ENCODE measurements around the gene TERB2. TPM values are rescaled to one million over a fixed set of nuclear protein-coding genes. Genes with fewer than 3 reads are reported as not detected.
"Not testable (repeated sequence)": the region's sequence is repeated elsewhere in the genome, so short reads cannot be mapped to it uniquely, and the experiment has no call there.

The TERB2 gene
- total RNA-seq = not detected
- long read RNA-seq = 0 reads

- no peaks in the 10 kb centered on the region for H3K4me1 ChIP-seq
- no peaks in the 10 kb centered on the region for H3K27me3 ChIP-seq
- H3K27ac ChIP-seq = no peak within 1 kb of the TSS
- intact Hi-C loops (cut with DNase I) = no loop called here
- no peaks in the 10 kb centered on the region for H3K36me3 ChIP-seq
- no peaks in the 10 kb centered on the region for H3K9me3 ChIP-seq
- H3K4me3 ChIP-seq = no peak within 1 kb of the TSS
- ATAC-seq = no peak
- no peak for DNase-seq
- TF ChIP-seq, protein P1, sequence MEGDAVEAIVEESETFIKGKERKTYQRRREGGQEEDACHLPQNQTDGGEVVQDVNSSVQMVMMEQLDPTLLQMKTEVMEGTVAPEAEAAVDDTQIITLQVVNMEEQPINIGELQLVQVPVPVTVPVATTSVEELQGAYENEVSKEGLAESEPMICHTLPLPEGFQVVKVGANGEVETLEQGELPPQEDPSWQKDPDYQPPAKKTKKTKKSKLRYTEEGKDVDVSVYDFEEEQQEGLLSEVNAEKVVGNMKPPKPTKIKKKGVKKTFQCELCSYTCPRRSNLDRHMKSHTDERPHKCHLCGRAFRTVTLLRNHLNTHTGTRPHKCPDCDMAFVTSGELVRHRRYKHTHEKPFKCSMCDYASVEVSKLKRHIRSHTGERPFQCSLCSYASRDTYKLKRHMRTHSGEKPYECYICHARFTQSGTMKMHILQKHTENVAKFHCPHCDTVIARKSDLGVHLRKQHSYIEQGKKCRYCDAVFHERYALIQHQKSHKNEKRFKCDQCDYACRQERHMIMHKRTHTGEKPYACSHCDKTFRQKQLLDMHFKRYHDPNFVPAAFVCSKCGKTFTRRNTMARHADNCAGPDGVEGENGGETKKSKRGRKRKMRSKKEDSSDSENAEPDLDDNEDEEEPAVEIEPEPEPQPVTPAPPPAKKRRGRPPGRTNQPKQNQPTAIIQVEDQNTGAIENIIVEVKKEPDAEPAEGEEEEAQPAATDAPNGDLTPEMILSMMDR (IDR thresholded peaks at IDR 0.05) = no peak
Observed at GRCh38 chr15:44956388-44956787, at the start of gene TERB2. TERB2 (plus strand) TSS chr15:44956687; CDS start chr15:44956719, 32 bp downstream.

- intact Hi-C loops (cut with DNase I) = no loop called here
- H3K36me3 ChIP-seq = no peaks in the 10 kb centered on the region
- no peak overlapping the region for H3K4me3 ChIP-seq
- no peak overlapping the region for H3K27ac ChIP-seq
- ATAC-seq (no peak), DNase-seq (no peak)
- TF ChIP-seq, protein P1 (IDR thresholded peaks at IDR 0.05) = no peak
- H3K9me3 ChIP-seq = no peaks in the 10 kb centered on the region
- H3K27me3 ChIP-seq = no peaks in the 10 kb centered on the region
- H3K4me1 ChIP-seq = no peaks in the 10 kb centered on the region
Observed at GRCh38 chr15:44909423-44909822, 47.1 kb upstream of the TERB2 start.

- no peaks in the 10 kb centered on the region for H3K4me1 ChIP-seq
- H3K27me3 ChIP-seq = no peaks in the 10 kb centered on the region
- H3K9me3 ChIP-seq = no peaks in the 10 kb centered on the region
- H3K4me3 ChIP-seq = no peak overlapping the region
- H3K27ac ChIP-seq = no peak overlapping the region
- DNase-seq (no peak), ATAC-seq (no peak)
- intact Hi-C loops (cut with DNase I) = no loop called here
- TF ChIP-seq, protein P1 (IDR thresholded peaks at IDR 0.05) = no peak
- no peaks in the 10 kb centered on the region for H3K36me3 ChIP-seq
Observed at GRCh38 chr15:44910981-44911625, 45.4 kb upstream of the TERB2 start.

GRCh38 chr15:44912186-44912585, 44.3 kb upstream of the TERB2 start:
- H3K36me3 ChIP-seq; H3K9me3 ChIP-seq; intact Hi-C loops (cut with DNase I); H3K4me3 ChIP-seq; ATAC-seq; H3K27me3 ChIP-seq; DNase-seq; H3K27ac ChIP-seq; H3K4me1 ChIP-seq: not testable (repeated sequence)

- H3K27ac ChIP-seq; DNase-seq; H3K4me1 ChIP-seq; H3K9me3 ChIP-seq; H3K27me3 ChIP-seq; ATAC-seq; H3K36me3 ChIP-seq; H3K4me3 ChIP-seq; intact Hi-C loops (cut with DNase I): not testable (repeated sequence)
Observed at GRCh38 chr15:44912974-44913448, 43.5 kb upstream of the TERB2 start.

GRCh38 chr15:44918136-44918535, 38.4 kb upstream of the TERB2 start:
- no peaks in the 10 kb centered on the region for H3K27me3 ChIP-seq
- no peak overlapping the region for H3K4me3 ChIP-seq
- TF ChIP-seq, protein P1 (IDR thresholded peaks at IDR 0.05) = no peak
- H3K36me3 ChIP-seq = no peaks in the 10 kb centered on the region
- no peaks in the 10 kb centered on the region for H3K4me1 ChIP-seq
- intact Hi-C loops (cut with DNase I) = no loop called here
- no peak overlapping the region for H3K27ac ChIP-seq
- H3K9me3 ChIP-seq = no peaks in the 10 kb centered on the region
- DNase-seq = no peak
- no peak for ATAC-seq

- H3K9me3 ChIP-seq; DNase-seq; H3K36me3 ChIP-seq; intact Hi-C loops (cut with DNase I); H3K4me1 ChIP-seq; H3K27ac ChIP-seq; ATAC-seq; H3K4me3 ChIP-seq: not testable (repeated sequence)
- H3K27me3 ChIP-seq = peaks cover 16% of the 10 kb centered on the region
Observed at GRCh38 chr15:44928658-44929057, 27.8 kb upstream of the TERB2 start.

DNA sequence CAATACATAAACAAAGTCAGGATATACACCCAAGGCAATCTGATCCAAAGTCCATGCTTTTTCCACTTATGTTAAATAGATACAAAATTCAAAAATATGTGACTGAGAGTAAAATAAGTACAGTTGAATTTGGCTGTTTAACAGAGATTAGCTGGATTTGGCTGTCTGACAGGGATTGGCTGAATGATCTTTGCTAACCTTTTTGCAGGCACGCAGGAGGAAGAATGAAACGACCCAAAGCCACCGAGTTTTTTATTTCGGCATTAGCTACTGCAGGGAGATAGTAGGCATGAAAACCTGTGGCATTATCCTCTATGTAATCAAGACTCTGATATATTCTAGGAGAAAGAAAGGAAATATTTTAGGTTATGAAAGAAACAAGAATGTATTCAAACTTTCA, 26.2 kb upstream of the TERB2 start:
- DNase-seq; intact Hi-C loops (cut with DNase I); H3K4me1 ChIP-seq; ATAC-seq; H3K36me3 ChIP-seq; H3K9me3 ChIP-seq; H3K27ac ChIP-seq; H3K4me3 ChIP-seq: not testable (repeated sequence)
- peaks cover 10% of the 10 kb centered on the region for H3K27me3 ChIP-seq

DNA sequence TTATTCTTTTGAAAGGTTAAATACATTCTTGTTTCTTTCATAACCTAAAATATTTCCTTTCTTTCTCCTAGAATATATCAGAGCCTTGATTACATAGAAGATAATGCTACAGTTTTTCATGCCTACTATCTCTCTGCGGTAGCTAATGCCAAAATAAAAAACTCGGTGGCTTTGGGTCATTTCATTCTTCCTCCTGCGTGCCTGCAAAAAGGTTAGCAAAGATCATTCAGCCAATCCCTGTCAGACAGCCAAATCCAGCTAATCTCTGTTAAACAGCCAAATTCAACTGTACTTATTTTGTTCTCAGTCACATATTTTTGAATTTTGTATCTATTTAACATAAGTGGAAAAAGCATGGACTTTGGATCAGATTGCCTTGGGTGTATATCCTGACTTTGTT, 1.8 kb downstream of the TERB2 start:
- H3K36me3 ChIP-seq; H3K4me3 ChIP-seq; DNase-seq; H3K9me3 ChIP-seq; H3K4me1 ChIP-seq; H3K27ac ChIP-seq; H3K27me3 ChIP-seq; ATAC-seq; intact Hi-C loops (cut with DNase I): not testable (repeated sequence)
